Left lung (tissue), 10 donors: ENCODE results near the gene LYRM2. TPM values are rescaled to one million over a fixed set of nuclear protein-coding genes. Genes with fewer than 3 reads are reported as not detected.

Experiments used
- ATAC-seq: fragments of 200-7000 bp; cut with Tn5 transposase; one replicate; pipeline ENCODE4 v1.9.1; 2020; ENCODE audit warnings: moderate library complexity
- DNase-seq, 4 donors: peaks; one replicate each; pipeline ENCODE4 v3.0.0-alpha.2; 2013 to 2020
- H3K27ac ChIP-seq, 2 donors: fragments of 200-600 bp; sonication (generic) in 1 of 2; one replicate each; pipeline versions ENCODE4 v1.5.0 to v1.8.0; 2020 to 2021
- H3K27me3 ChIP-seq, 2 donors: fragments of 200-600 bp; sonication (generic) in 1 of 2; one replicate each; pipeline versions ENCODE4 v1.5.0 to v1.8.0; 2020 to 2021
- H3K36me3 ChIP-seq, 2 donors: fragments of 200-600 bp; sonication (generic) in 1 of 2; one replicate each; pipeline versions ENCODE4 v1.5.0 to v1.8.0; 2020 to 2021
- H3K4me1 ChIP-seq, 2 donors: fragments of 200-600 bp; one replicate each; pipeline ENCODE4 v1.8.0; 2021
- H3K4me3 ChIP-seq, 2 donors: fragments of 200-600 bp; sonication (generic) in 1 of 2; one replicate each; pipeline versions ENCODE4 v1.5.0 to v1.8.0; 2020 to 2021; ENCODE audit warnings: mild to moderate bottlenecking in 1 of 2
- H3K9me3 ChIP-seq, 2 donors: fragments of 200-600 bp; sonication (generic) in 1 of 2; one replicate each; pipeline versions ENCODE4 v1.5.0 to v1.8.0; 2020 to 2021
- CTCF ChIP-seq, 2 donors: fragments of 200-600 bp; sonication (generic) in 1 of 2; IDR thresholded peaks; one replicate each; pipeline versions ENCODE4 v1.5.0 to v1.8.0; 2021; ENCODE audit warnings: antibody characterized with exemption in 2 of 2
- intact Hi-C, 2 donors: fragments of 100-400 bp; cut with DNase I; formaldehyde crosslinking; loops; one replicate each; pipeline versions ENCODE4 v1.11.2 to v1.14.2; 2022
- polyA plus RNA-seq, 6 donors: library from polyadenylated mRNA; unstranded; fragments of 120-200 nt; gene quantifications; one replicate each; pipeline ENCODE4 v1.2.1, GENCODE V29; 2013; ENCODE audit not compliant: insufficient read length in 6 of 6
- total RNA-seq, 2 donors: library from RNA; stranded (reverse); fragmentation: NEBNext Ultra II Directional; extraction: Animal tissue kit (Norgen Biotek cat#: 25700); gene quantifications; one replicate each; pipeline ENCODE4 v1.2.1, GENCODE V29; 2021
- donor health status: DM: no; HTN: yes; CAD: no.
- donor health status: DM: no; HTN: no; CAD: no.

The LYRM2 gene
- total and polyA plus RNA-seq, 8 donors = 34.4 to 46.4 (median 41.8) TPM

GRCh38 chr6:89662659-89663223 is 24.2 kb upstream of the LYRM2 start:
- H3K27me3 ChIP-seq = no peaks in the 10 kb centered on the region
- no peak overlapping the region for H3K27ac ChIP-seq
- intact Hi-C loops = no loop called here
- no peak overlapping the region for H3K4me3 ChIP-seq
- ATAC-seq = no peak
- TF ChIP-seq CTCF (IDR thresholded peaks at IDR 0.05) = no peak
- no peak for DNase-seq
- no peaks in the 10 kb centered on the region for H3K4me1 ChIP-seq
- no peaks in the 10 kb centered on the region for H3K9me3 ChIP-seq
- H3K36me3 ChIP-seq = peaks cover 0 to 97% of the 10 kb centered on the region in 2 donors

- DNase-seq (no peak), ATAC-seq (no peak)
- no peak for TF ChIP-seq CTCF (IDR thresholded peaks at IDR 0.05)
- no peak overlapping the region for H3K4me3 ChIP-seq
- H3K9me3 ChIP-seq = no peaks in the 10 kb centered on the region
- no peak overlapping the region for H3K27ac ChIP-seq
- H3K36me3 ChIP-seq = peaks cover 0 to 98% of the 10 kb centered on the region in 2 donors
- H3K27me3 ChIP-seq = no peaks in the 10 kb centered on the region
- intact Hi-C loops = no loop called here
- no peaks in the 10 kb centered on the region for H3K4me1 ChIP-seq
Measured at GRCh38 chr6:89661559-89661958, 23.0 kb upstream of the LYRM2 start.

GRCh38 chr6:89660981-89661380 is 22.4 kb upstream of the LYRM2 start:
- Histone ChIP-seq H3K9me3 (no peaks in the 10 kb centered on the region), H3K36me3 (peaks cover 0 to 98% of the 10 kb centered on the region in 2 donors), H3K27ac (no peak overlapping the region), H3K4me3 (no peak overlapping the region), H3K4me1 (no peaks in the 10 kb centered on the region), H3K27me3 (no peaks in the 10 kb centered on the region)
- intact Hi-C loops = no loop called here
- TF ChIP-seq CTCF (IDR thresholded peaks at IDR 0.05) = no peak
- no peak for DNase-seq
- ATAC-seq = no peak

- intact Hi-C loops = no loop called here
- Histone ChIP-seq H3K27ac (no peak overlapping the region), H3K27me3 (no peaks in the 10 kb centered on the region), H3K4me1 (no peaks in the 10 kb centered on the region), H3K36me3 (peaks cover 0 to 96% of the 10 kb centered on the region in 2 donors), H3K4me3 (no peak overlapping the region), H3K9me3 (no peaks in the 10 kb centered on the region)
- TF ChIP-seq CTCF (IDR thresholded peaks at IDR 0.05) = no peak
- DNase-seq (no peak), ATAC-seq (no peak)
Measured at GRCh38 chr6:89657445-89658158, 19.1 kb upstream of the LYRM2 start.

- TF ChIP-seq CTCF (IDR thresholded peaks at IDR 0.05) = no peak
- Histone ChIP-seq H3K4me1 (no peaks in the 10 kb centered on the region), H3K9me3 (no peaks in the 10 kb centered on the region), H3K4me3 (no peak overlapping the region), H3K27me3 (no peaks in the 10 kb centered on the region), H3K27ac (no peak overlapping the region), H3K36me3 (peaks cover 0 to 96% of the 10 kb centered on the region in 2 donors)
- intact Hi-C loops = no loop called here
- DNase-seq (no peak), ATAC-seq (no peak)
Measured at GRCh38 chr6:89655122-89655521, 16.6 kb upstream of the LYRM2 start.
